K562 (cell line): ENCODE data around the gene ATXN7L1. TPM values are rescaled to one million over a fixed set of nuclear protein-coding genes. Genes with fewer than 3 reads are reported as not detected.
A peak's percentile ranks its signal among the peaks of the same experiment; 100 is the strongest.

ENCODE experiments used
- ASH1L ChIP-seq: fragments of 450-650 bp; IDR thresholded peaks from 2 replicates; pipeline ENCODE4 v1.6.1; 2018; ENCODE audit warnings: borderline replicate concordance, mild to moderate bottlenecking, low read depth; ENCODE audit not compliant: partially characterized antibody
- EP400 ChIP-seq: fragments of 450-650 bp; IDR thresholded peaks from 2 replicates; pipeline ENCODE4 v1.6.1; 2017; ENCODE audit warnings: antibody characterized with exemption, mild to moderate bottlenecking, moderate library complexity
- FOXK2 ChIP-seq, 2 experiments: fragments of 450-650 bp; IDR thresholded peaks in 1 of 2; conservative IDR thresholded peaks in 1 of 2; 2 replicates each; pipeline ENCODE4 v1.6.1; 2016; ENCODE audit warnings: low read depth in 2 of 2, mild to moderate bottlenecking in 1 of 2
- GATA2 ChIP-seq: sonication (generic); formaldehyde crosslinking; IDR thresholded peaks from 2 replicates; pipeline ENCODE4 v1.4.0; 2020; ENCODE audit warnings: mild to moderate bottlenecking, missing genetic modification reagents
- MCM3 ChIP-seq: fragments of 450-650 bp; IDR thresholded peaks from 2 replicates; pipeline ENCODE4 v1.6.1; 2016
- MIER1 ChIP-seq: fragments of 450-650 bp; IDR thresholded peaks from 2 replicates; pipeline ENCODE4 v1.6.1; 2016; ENCODE audit warnings: antibody characterized with exemption, mild to moderate bottlenecking, low read depth
- PHF8 ChIP-seq: fragments of 200-600 bp; sonication (generic); IDR thresholded peaks from 2 replicates; pipeline ENCODE4 v1.6.1; 2012; ENCODE audit warnings: mixed run types, mild to moderate bottlenecking, inconsistent platforms, low read length, moderate library complexity, borderline replicate concordance
- SOX6 ChIP-seq: fragments of 450-650 bp; IDR thresholded peaks from 2 replicates; pipeline ENCODE4 v1.6.1; 2014; ENCODE audit warnings: mild to moderate bottlenecking
- USF1 ChIP-seq: sonication (generic); formaldehyde crosslinking; IDR thresholded peaks from 2 replicates; pipeline ENCODE4 v1.9.0; 2022; ENCODE audit warnings: mild to moderate bottlenecking, missing genetic modification reagents
- ZEB2 ChIP-seq: fragments of 450-650 bp; IDR thresholded peaks from 2 replicates; pipeline ENCODE4 v1.6.1; 2016
- ZNF263 ChIP-seq: sonication (generic); formaldehyde crosslinking; IDR thresholded peaks from 2 replicates; pipeline ENCODE4 v1.8.0; 2022; ENCODE audit warnings: mild to moderate bottlenecking, missing genetic modification reagents, borderline replicate concordance
- ZNF354B ChIP-seq: fragments of 250-450 bp; sonication (Bioruptor Pico); IDR thresholded peaks from 2 replicates; pipeline ENCODE4 v1.4.0; 2020
- ZNF584 ChIP-seq: fragments of 200-800 bp; sonication (Bioruptor generic); IDR thresholded peaks from 2 replicates; pipeline ENCODE4 v1.6.1; 2016; ENCODE audit warnings: low read depth, mild to moderate bottlenecking, missing genetic modification characterization, missing compliant biosample characterization
- ZNF766 ChIP-seq: fragments of 200-800 bp; sonication (Bioruptor generic); conservative IDR thresholded peaks from 2 replicates; pipeline ENCODE4 v1.6.1; 2016; ENCODE audit warnings: missing genetic modification characterization, missing compliant biosample characterization
- ZNF780A ChIP-seq: fragments of 250-450 bp; sonication (Bioruptor Pico); IDR thresholded peaks from 2 replicates; pipeline ENCODE4 v1.5.0; 2021; ENCODE audit warnings: mild to moderate bottlenecking
- polyA plus RNA-seq, 8 experiments: library from polyadenylated mRNA; depleted of rRNA in 4 of 8; stranded (reverse) in 5 of 8; unstranded in 3 of 8; fragments of >200 nt; fragmentation: Nextera tagmentation in 2 of 8; fragmentation: Illumina TruSeq in 1 of 8; extraction: Ambion mirVana in 2 of 8; extraction: Trizol in 1 of 8; gene quantifications; 2 replicates each; pipeline versions ENCODE4 v1.2.1 to v1.2.3, GENCODE V29; 2011 to 2014; ENCODE audit warnings: inconsistent platforms in 1 of 8, missing spikeins in 1 of 8
- total RNA-seq, 7 experiments: library from RNA; depleted of rRNA in 6 of 7; stranded (reverse); fragments of >200 nt in 6 of 7; fragmentation: Illumina TruSeq in 2 of 7; extraction: Trizol in 2 of 7; gene quantifications; 2 replicates each; pipeline versions ENCODE4 v1.2.1 to v1.2.3, GENCODE V29; 2011 to 2021; ENCODE audit warnings: low replicate concordance in 1 of 7
- TF ChIP-seq, protein P1 (sequence below): sonication (generic); formaldehyde crosslinking; IDR thresholded peaks from 2 replicates; pipeline ENCODE4 v1.8.0; 2023; ENCODE audit warnings: missing genetic modification reagents, mild to moderate bottlenecking, borderline replicate concordance
- TF ChIP-seq, protein P2 (sequence below): fragments of 450-650 bp; IDR thresholded peaks from 2 replicates; pipeline ENCODE4 v1.6.1; 2018; ENCODE audit warnings: mild to moderate bottlenecking, low read depth; ENCODE audit not compliant: partially characterized antibody
- TF ChIP-seq, protein P3 (sequence below): fragments of 450-650 bp; formaldehyde crosslinking; IDR thresholded peaks from 2 replicates; pipeline ENCODE4 v1.4.0; 2022; ENCODE audit warnings: mild to moderate bottlenecking, moderate library complexity
- TF ChIP-seq, protein P4 (sequence below): fragments of 450-650 bp; IDR thresholded peaks from 2 replicates; pipeline ENCODE4 v1.6.1; 2016

Gene ATXN7L1
- total and polyA plus RNA-seq, 9 of the 15 experiments (the other 6 are each of a cell fraction or from before 2014, with no cell fraction given): 6.6 to 13.7 (median 10.7) TPM

DNA sequence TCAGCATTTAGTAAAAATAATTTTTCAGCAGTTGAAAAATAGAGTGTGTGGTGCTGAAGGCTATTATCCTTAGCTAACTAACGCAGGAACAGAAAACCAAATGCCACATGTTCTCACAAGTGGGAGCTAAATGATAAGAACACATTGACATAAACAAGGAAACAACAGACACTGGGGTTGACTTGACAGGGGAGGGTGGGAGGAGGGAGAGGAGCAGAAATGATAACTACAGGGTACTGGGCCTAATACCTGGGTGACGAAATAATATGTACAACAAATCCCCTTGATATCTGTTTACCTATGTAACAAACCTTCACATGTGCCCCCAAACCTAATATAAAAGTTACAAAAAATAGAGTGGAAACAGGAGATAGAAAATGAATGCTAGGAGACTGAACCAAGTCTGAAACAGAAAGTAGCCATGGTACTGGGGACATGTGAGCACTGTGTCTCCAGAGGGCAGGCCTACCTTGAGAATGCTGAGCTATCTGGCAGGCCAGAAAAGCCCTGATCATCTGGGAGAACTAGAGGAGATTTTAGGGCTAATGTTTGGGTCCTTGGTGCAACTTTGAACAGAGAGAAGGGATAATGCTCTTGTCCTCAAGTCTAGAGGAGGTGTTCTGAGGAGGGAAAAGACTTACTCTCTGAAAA is 290.4 kb downstream of the ATXN7L1 start (continued):
- TF ChIP-seq ZNF584 (CRISPR knock-in tag) (0 out of 2 replicates have a peak, but pooled peaks have one; percentile 34), ZNF766 (no peak), ZNF263 (CRISPR knock-in tag) (peak; percentile 82; the same call in 1 of the 2 replicates), ZNF780A (no peak), SOX6 (0 out of 2 replicates have a peak, but pooled peaks have one; percentile 39), ZNF354B (no peak), GATA2 (CRISPR knock-in tag) (peak; percentile 48; the same call in 1 of the 2 replicates), PHF8 (no peak), ZEB2 (peak; percentile 18; the same call in 1 of the 2 replicates), EP400 (peak; percentile 49), MCM3 (no peak), ASH1L (no peak), FOXK2 (conservative IDR thresholded peaks at IDR 0.05 in 1 of 2, IDR thresholded peaks at IDR 0.05 in 1 of 2; ENCODE audit: low read depth in 2 of 2) (peak; percentile 97 to 98), MIER1 (no peak), USF1 (CRISPR knock-in tag) (no peak)
- TF ChIP-seq, protein P1, sequence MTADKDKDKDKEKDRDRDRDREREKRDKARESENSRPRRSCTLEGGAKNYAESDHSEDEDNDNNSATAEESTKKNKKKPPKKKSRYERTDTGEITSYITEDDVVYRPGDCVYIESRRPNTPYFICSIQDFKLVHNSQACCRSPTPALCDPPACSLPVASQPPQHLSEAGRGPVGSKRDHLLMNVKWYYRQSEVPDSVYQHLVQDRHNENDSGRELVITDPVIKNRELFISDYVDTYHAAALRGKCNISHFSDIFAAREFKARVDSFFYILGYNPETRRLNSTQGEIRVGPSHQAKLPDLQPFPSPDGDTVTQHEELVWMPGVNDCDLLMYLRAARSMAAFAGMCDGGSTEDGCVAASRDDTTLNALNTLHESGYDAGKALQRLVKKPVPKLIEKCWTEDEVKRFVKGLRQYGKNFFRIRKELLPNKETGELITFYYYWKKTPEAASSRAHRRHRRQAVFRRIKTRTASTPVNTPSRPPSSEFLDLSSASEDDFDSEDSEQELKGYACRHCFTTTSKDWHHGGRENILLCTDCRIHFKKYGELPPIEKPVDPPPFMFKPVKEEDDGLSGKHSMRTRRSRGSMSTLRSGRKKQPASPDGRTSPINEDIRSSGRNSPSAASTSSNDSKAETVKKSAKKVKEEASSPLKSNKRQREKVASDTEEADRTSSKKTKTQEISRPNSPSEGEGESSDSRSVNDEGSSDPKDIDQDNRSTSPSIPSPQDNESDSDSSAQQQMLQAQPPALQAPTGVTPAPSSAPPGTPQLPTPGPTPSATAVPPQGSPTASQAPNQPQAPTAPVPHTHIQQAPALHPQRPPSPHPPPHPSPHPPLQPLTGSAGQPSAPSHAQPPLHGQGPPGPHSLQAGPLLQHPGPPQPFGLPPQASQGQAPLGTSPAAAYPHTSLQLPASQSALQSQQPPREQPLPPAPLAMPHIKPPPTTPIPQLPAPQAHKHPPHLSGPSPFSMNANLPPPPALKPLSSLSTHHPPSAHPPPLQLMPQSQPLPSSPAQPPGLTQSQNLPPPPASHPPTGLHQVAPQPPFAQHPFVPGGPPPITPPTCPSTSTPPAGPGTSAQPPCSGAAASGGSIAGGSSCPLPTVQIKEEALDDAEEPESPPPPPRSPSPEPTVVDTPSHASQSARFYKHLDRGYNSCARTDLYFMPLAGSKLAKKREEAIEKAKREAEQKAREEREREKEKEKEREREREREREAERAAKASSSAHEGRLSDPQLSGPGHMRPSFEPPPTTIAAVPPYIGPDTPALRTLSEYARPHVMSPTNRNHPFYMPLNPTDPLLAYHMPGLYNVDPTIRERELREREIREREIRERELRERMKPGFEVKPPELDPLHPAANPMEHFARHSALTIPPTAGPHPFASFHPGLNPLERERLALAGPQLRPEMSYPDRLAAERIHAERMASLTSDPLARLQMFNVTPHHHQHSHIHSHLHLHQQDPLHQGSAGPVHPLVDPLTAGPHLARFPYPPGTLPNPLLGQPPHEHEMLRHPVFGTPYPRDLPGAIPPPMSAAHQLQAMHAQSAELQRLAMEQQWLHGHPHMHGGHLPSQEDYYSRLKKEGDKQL (CRISPR knock-in tag): no peak
- TF ChIP-seq, protein P2, sequence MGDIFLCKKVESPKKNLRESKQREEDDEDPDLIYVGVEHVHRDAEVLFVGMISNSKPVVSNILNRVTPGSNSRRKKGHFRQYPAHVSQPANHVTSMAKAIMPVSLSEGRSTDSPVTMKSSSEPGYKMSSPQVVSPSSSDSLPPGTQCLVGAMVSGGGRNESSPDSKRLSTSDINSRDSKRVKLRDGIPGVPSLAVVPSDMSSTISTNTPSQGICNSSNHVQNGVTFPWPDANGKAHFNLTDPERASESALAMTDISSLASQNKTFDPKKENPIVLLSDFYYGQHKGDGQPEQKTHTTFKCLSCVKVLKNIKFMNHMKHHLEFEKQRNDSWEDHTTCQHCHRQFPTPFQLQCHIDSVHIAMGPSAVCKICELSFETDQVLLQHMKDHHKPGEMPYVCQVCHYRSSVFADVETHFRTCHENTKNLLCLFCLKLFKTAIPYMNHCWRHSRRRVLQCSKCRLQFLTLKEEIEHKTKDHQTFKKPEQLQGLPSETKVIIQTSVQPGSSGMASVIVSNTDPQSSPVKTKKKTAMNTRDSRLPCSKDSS: no peak
- TF ChIP-seq, protein P3, sequence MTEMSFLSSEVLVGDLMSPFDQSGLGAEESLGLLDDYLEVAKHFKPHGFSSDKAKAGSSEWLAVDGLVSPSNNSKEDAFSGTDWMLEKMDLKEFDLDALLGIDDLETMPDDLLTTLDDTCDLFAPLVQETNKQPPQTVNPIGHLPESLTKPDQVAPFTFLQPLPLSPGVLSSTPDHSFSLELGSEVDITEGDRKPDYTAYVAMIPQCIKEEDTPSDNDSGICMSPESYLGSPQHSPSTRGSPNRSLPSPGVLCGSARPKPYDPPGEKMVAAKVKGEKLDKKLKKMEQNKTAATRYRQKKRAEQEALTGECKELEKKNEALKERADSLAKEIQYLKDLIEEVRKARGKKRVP (CRISPR knock-in tag): 0 out of 2 replicates have a peak, but pooled peaks have one; percentile 3
- TF ChIP-seq, protein P4, sequence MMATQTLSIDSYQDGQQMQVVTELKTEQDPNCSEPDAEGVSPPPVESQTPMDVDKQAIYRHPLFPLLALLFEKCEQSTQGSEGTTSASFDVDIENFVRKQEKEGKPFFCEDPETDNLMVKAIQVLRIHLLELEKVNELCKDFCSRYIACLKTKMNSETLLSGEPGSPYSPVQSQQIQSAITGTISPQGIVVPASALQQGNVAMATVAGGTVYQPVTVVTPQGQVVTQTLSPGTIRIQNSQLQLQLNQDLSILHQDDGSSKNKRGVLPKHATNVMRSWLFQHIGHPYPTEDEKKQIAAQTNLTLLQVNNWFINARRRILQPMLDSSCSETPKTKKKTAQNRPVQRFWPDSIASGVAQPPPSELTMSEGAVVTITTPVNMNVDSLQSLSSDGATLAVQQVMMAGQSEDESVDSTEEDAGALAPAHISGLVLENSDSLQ: peak; percentile 67
